BJ (cell line): ENCODE results near the gene FGGY. TPM values are rescaled to one million over a fixed set of nuclear protein-coding genes. Genes with fewer than 3 reads are reported as not detected.
"Not testable (repeated sequence)": the region's sequence is repeated elsewhere in the genome, so short reads cannot be mapped to it uniquely, and the experiment has no call there.

Experiments
- CTCF ChIA-PET: fragments of 350-600 bp; formaldehyde crosslinking; extraction: SDS; loops from one replicate; lab custom pipeline; 2021; ENCODE audit warnings: antibody characterized with exemption, inconsistent platforms; lab: Yijun Ruan, JAX
- POLR2A ChIA-PET: fragments of 300-600 bp; sonication (Branson Sonifier 250); formaldehyde crosslinking; extraction: SDS; loops from one replicate; lab custom pipeline; 2021; ENCODE audit warnings: antibody characterized with exemption; lab: Charles Lee
- DNase-seq: peaks from one replicate; pipeline ENCODE4 v3.0.0-alpha.2; 2011; ENCODE audit warnings: low read depth
- H3K27me3 ChIP-seq: 2 replicates; pipeline ENCODE4 v1.6.0; 2011; ENCODE audit warnings: low read length; ENCODE audit not compliant: control insufficient read depth, insufficient read depth
- H3K36me3 ChIP-seq: 2 replicates; pipeline ENCODE4 v1.5.1; 2011; ENCODE audit warnings: low read length; ENCODE audit not compliant: control insufficient read depth, insufficient read depth
- H3K4me3 ChIP-seq: 2 replicates; pipeline ENCODE4 v1.5.1; 2011; ENCODE audit warnings: low read depth, mild to moderate bottlenecking, control low read depth, low read length
- polyA plus RNA-seq: library from polyadenylated mRNA; depleted of rRNA; stranded (reverse); fragments of >200 nt; gene quantifications from 2 replicates; pipeline ENCODE4 v1.2.3, GENCODE V29; 2011
- TF ChIP-seq, protein P1 (sequence below): IDR thresholded peaks from 2 replicates; pipeline ENCODE4 v1.5.1; 2011; ENCODE audit warnings: low read depth, mild to moderate bottlenecking, control low read depth, inconsistent platforms, low read length, moderate library complexity; ENCODE audit not compliant: insufficient read depth

The FGGY gene
- polyA plus RNA-seq, 1 experiment, result 9.9 TPM

DNA sequence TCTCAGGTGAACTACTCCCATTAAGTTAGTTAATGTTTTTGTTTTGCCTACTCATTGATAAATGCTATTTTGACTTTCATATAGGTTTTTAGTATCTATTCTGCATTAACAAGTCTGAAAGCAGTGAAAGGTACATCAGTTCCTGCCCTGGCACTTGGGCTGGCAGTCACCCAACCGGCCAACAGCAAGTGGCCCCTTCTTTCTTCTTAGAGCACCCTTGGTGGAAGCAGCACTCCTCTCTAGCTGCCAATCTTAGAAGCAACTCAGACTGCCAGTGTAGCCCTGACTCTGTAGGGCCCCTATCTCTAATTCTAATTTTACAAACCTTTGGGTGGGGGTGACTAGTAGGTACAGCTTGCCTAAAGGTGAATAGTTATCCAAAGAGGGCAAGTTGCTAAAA, 155.7 kb downstream of the FGGY start:
- Histone ChIP-seq H3K36me3 (no peaks in the 10 kb centered on the region; the same call in 1 of the 2 replicates), H3K27me3 (no peaks in the 10 kb centered on the region), H3K4me3 (no peak overlapping the region)
- ChIA-PET POLR2A (no interaction called here), CTCF (no interaction called here)
- TF ChIP-seq, protein P1, sequence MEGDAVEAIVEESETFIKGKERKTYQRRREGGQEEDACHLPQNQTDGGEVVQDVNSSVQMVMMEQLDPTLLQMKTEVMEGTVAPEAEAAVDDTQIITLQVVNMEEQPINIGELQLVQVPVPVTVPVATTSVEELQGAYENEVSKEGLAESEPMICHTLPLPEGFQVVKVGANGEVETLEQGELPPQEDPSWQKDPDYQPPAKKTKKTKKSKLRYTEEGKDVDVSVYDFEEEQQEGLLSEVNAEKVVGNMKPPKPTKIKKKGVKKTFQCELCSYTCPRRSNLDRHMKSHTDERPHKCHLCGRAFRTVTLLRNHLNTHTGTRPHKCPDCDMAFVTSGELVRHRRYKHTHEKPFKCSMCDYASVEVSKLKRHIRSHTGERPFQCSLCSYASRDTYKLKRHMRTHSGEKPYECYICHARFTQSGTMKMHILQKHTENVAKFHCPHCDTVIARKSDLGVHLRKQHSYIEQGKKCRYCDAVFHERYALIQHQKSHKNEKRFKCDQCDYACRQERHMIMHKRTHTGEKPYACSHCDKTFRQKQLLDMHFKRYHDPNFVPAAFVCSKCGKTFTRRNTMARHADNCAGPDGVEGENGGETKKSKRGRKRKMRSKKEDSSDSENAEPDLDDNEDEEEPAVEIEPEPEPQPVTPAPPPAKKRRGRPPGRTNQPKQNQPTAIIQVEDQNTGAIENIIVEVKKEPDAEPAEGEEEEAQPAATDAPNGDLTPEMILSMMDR, result no peak
- no peak for DNase-seq

DNA sequence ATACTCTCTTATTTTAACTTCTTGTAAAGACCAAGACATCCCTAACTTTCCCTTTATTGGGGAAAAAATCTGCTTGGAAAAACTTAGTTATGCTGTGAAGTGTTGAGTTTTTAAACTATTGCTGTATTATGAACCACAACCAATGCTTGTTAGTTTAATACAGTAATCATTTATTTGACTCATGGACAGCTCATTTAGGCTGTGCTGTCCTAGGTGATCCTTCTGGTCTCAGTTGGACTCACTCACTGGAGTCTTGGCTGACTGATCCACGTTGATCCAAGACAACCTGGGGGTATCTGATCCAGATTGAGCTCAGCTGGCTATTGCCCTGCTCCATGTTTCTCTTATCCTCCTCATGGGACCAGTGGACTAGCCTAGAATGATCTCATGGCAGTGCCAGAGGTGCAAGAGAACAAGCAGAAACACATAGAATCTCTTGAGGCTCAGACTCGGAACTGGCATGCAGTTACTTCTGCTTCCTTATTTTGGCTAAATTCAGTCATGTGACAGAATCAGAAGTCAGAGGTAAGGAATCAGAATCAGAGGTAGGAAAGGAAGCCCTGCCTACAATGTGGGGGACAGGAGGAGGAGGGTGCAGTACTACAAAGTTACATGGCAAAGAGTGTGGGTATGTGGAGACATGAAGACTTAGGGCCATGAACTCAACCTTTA, 156.5 kb downstream of the FGGY start:
- POLR2A ChIA-PET, result no interaction called here
- Histone ChIP-seq H3K27me3 (no peaks in the 10 kb centered on the region), H3K36me3 (no peaks in the 10 kb centered on the region; the same call in 1 of the 2 replicates), H3K4me3 (no peak overlapping the region)
- no peak for DNase-seq
- CTCF ChIA-PET, result no interaction called here
- TF ChIP-seq, protein P1, result no peak

DNA sequence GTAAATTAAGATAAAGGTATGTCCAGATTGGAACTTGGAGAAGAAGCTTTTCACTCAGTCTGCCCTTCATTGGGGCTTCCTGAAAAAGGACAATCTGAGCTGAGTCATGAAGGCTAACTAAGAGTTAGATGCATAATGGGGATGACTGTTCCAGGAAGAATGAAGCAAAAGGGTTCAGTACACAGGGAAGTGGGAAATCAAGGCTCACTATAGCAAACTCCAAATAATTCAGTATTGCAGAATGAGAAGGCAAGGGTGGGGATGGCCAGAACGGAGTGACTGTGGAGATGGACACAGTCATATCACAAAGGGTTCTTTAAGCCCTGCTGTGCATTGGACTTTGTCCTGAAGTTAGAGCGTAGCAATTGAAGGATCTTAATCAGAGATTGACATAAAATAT, 158.3 kb downstream of the FGGY start:
- DNase-seq, result no peak
- no peak overlapping the region for H3K4me3 ChIP-seq
- no peaks in the 10 kb centered on the region; the same call in 1 of the 2 replicates for H3K36me3 ChIP-seq
- TF ChIP-seq, protein P1, result no peak
- POLR2A ChIA-PET, result no interaction called here
- H3K27me3 ChIP-seq, result no peaks in the 10 kb centered on the region
- CTCF ChIA-PET, result interaction anchor here (0.6 kb wide), 1 partner anchor 218 kb away, joined by 3 read pairs; no protein-coding TSS in a partner anchor

DNA sequence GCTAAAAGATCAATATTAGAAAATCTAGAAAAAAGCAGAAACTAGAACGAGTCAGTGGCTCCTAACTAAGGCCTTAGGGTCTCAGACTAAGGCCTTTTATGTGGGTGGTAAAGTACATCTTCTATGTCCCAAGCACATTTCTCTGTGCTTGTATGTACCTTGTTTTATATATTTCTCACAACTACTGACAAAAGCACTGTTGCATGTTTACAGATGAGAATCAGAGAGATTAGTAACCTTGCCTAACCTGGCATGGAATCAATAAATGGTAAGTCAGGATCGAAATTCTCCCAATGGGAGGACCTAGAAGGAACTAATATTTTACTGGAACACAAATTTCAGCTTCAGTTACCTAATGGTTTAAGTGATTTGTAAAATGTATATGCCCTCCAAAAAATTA, 160.9 kb downstream of the FGGY start:
- no peak for DNase-seq
- Histone ChIP-seq H3K4me3 (no peak overlapping the region), H3K27me3 (no peaks in the 10 kb centered on the region), H3K36me3 (no peaks in the 10 kb centered on the region; the same call in 1 of the 2 replicates)
- TF ChIP-seq, protein P1, result no peak
- ChIA-PET CTCF (interaction anchor here (1.1 kb wide), 1 partner anchor 10 kb away, joined by 3 read pairs; no protein-coding TSS in a partner anchor), POLR2A (no interaction called here)

DNA sequence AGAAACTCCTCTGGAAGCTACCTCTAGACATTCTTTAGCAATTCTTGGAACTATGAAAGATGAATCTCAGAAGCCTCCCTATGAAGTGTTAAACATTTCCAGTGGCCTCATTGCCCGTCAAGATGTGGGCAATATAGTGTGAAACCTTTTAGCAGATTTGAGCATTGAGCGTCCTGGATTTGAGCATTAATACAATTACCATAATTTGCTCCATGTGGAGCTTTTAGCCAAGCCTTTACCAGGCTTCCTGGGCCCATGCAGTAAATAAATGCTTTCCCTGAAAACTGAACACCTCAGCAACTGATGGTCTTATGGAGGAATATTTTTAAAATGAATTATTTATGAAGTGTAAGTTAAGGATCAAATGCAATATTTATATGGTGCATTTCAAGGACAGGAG, 162.0 kb downstream of the FGGY start:
- ChIA-PET CTCF (interaction anchor here (0.6 to 1.1 kb wide), 3 partner anchors 9 to 13 kb away, joined by 3 read pairs; no protein-coding TSS in a partner anchor), POLR2A (no interaction called here)
- H3K27me3 ChIP-seq, result no peaks in the 10 kb centered on the region

DNA sequence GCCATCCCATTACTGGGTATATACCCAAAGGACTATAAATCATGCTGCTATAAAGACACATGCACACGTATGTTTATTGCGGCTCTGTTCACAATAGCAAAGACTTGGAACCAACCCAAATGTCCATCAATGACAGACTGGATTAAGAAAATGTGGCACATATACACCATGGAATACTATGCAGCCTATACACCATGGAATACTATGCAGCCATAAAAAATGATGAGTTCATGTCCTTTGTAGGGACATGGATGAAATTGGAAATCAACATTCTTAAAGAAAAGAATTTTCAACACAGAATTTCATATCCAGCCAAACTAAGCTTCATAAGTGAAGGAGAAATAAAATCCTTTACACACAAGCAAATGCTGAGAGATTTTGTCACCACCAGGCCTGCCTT, 166.0 kb downstream of the FGGY start:
- CTCF ChIA-PET, POLR2A ChIA-PET: not testable (repeated sequence)

More for the DNA sequence above, 162.0 kb downstream of the FGGY start:
- no peak for DNase-seq
- Histone ChIP-seq H3K36me3 (no peaks in the 10 kb centered on the region; the same call in 1 of the 2 replicates), H3K4me3 (no peak overlapping the region)
- TF ChIP-seq, protein P1, result no peak

DNA sequence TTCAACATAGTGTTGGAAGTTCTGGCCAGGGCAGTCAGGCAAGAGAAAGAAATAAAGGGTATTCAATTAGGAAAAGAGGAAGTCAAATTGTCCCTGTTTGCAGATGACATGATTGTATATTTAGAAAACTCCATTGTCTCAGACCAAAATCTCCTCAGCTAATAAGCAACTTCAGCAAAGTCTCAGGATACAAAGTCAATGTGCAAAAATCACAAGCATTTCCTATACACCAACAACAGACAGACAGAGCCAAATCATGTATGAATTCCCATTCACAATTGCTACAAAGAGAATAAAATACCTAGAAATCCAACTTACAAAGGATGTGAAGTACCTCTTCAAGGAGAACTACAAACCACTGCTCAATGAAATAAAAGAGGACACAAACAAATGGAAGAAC, 168.6 kb downstream of the FGGY start:
- CTCF ChIA-PET, H3K4me3 ChIP-seq, H3K36me3 ChIP-seq, H3K27me3 ChIP-seq, POLR2A ChIA-PET, DNase-seq: not testable (repeated sequence)

More for the DNA sequence above, 166.0 kb downstream of the FGGY start:
- H3K27me3 ChIP-seq, H3K36me3 ChIP-seq, H3K4me3 ChIP-seq, DNase-seq: not testable (repeated sequence)
